H1 (cell line): ENCODE results near the gene MIEF2. TPM values are rescaled to one million over a fixed set of nuclear protein-coding genes. Genes with fewer than 3 reads are reported as not detected.

Experiments
- CEBPB ChIP-seq: IDR thresholded peaks from 2 replicates; pipeline ENCODE4 v1.6.1; 2012; ENCODE audit warnings: low read depth, low read length
- CREB1 ChIP-seq: IDR thresholded peaks from 2 replicates; pipeline ENCODE4 v1.6.1; 2012; ENCODE audit warnings: inconsistent platforms
- CTBP2 ChIP-seq: IDR thresholded peaks from 2 replicates; pipeline ENCODE4 v1.7.0; 2011; ENCODE audit warnings: borderline replicate concordance, mild to moderate bottlenecking, moderate library complexity, mixed read lengths, low read length; ENCODE audit not compliant: insufficient read depth, insufficient read length
- E2F6 ChIP-seq: IDR thresholded peaks from 2 replicates; pipeline ENCODE4 v1.6.1; 2012; ENCODE audit warnings: inconsistent platforms
- HDAC2 ChIP-seq, 2 experiments: fragments of 300-600 bp in 1 of 2; sonication (generic) in 1 of 2; IDR thresholded peaks; 2 replicates each; pipeline ENCODE4 v1.6.1; 2011 to 2012; ENCODE audit warnings: low read depth in 2 of 2, low read length in 2 of 2, mild to moderate bottlenecking in 2 of 2, moderate library complexity in 2 of 2, borderline replicate concordance in 1 of 2, inconsistent platforms in 1 of 2
- KDM4A ChIP-seq: IDR thresholded peaks from one replicate; pipeline ENCODE4 v1.7.1; 2012; ENCODE audit warnings: low read depth, mild to moderate bottlenecking, moderate library complexity, low read length, inconsistent platforms; ENCODE audit not compliant: severe bottlenecking
- POU5F1 ChIP-seq: IDR thresholded peaks from 2 replicates; pipeline ENCODE4 v1.6.1; 2011; ENCODE audit warnings: low read depth, mild to moderate bottlenecking, low read length, moderate library complexity
- RAD21 ChIP-seq, 2 experiments: IDR thresholded peaks in 1 of 2; conservative IDR thresholded peaks in 1 of 2; 2 replicates each; pipeline ENCODE4 v1.6.1; 2011; ENCODE audit warnings: low read depth in 2 of 2, low read length in 2 of 2, improper control_type of control experiment in 1 of 2, inconsistent platforms in 1 of 2, mild to moderate bottlenecking in 1 of 2, moderate library complexity in 1 of 2
- SIX5 ChIP-seq: IDR thresholded peaks from 2 replicates; pipeline ENCODE4 v1.6.1; 2011; ENCODE audit warnings: mild to moderate bottlenecking, low read depth, low read length
- TAF1 ChIP-seq: IDR thresholded peaks from 2 replicates; pipeline ENCODE4 v1.6.1; 2011; ENCODE audit warnings: mild to moderate bottlenecking, low read depth, low read length
- TAF7 ChIP-seq: optimal IDR thresholded peaks from 2 replicates; pipeline ENCODE3; 2011; ENCODE audit warnings: low read depth, mild to moderate bottlenecking, inconsistent platforms, low read length, moderate library complexity, borderline replicate concordance
- USF2 ChIP-seq: IDR thresholded peaks from 2 replicates; pipeline ENCODE4 v1.6.1; 2011; ENCODE audit warnings: low read length, improper control_type of control experiment
- polyA plus RNA-seq, 7 experiments: library from polyadenylated mRNA; depleted of rRNA in 3 of 7; stranded (reverse) in 5 of 7; unstranded in 2 of 7; fragments of >200 nt in 5 of 7; fragments of 200-250 nt in 2 of 7; gene quantifications; 1 replicate in 5 of 7; 2 replicates in 1 of 7; 4 replicates in 1 of 7; pipeline versions ENCODE4 v1.2.1 to v1.2.3, GENCODE V29; 2011 to 2013; ENCODE audit warnings: missing spikeins in 2 of 7, mixed read lengths in 2 of 7
- total RNA-seq: library from RNA; stranded (reverse); fragmentation: NEBNext Ultra II Directional; extraction: Animal tissue kit (Norgen Biotek cat#: 25700); gene quantifications from 2 replicates; pipeline ENCODE4 v1.2.1, GENCODE V29; 2021

MIEF2 gene
- total and polyA plus RNA-seq, 2 of the 8 experiments (the other 6 are each of a cell fraction or from before 2014, with no cell fraction given), result 9.9 to 24.9 TPM

GRCh38 chr17:18260332-18261145, at the start of gene MIEF2 (continued):
- TF ChIP-seq HDAC2 (IDR thresholded peaks at IDR 0.05; ENCODE audit: borderline replicate concordance in 1 of 2, low read depth in 2 of 2, low read length in 2 of 2) (0 out of 4 replicates have a peak, but pooled peaks of 1 of the 2 experiments have one; percentile 3), TAF7 (peak; percentile 69), USF2 (no peak), CTBP2 (no peak), E2F6 (peak; percentile 33; the same call in 1 of the 2 replicates), RAD21 (IDR thresholded peaks at IDR 0.05 in 1 of 2, conservative IDR thresholded peaks at IDR 0.05 in 1 of 2; ENCODE audit: low read depth in 2 of 2, low read length in 2 of 2) (no peak), KDM4A (peak; percentile 97), CEBPB (no peak), POU5F1 (no peak), CREB1 (peak; percentile 82), SIX5 (no peak), TAF1 (peak; percentile 78)
